ENCODE measurements around the gene RPS6KA1.
"Not testable (repeated sequence)": the region's sequence is repeated elsewhere in the genome, so short reads cannot be mapped to it uniquely, and the experiment has no call there.

The RPS6KA1 gene

GRCh38 chr1:26603856-26604255 lies 74.3 kb downstream of the RPS6KA1 start:
- no peak for DNase-seq

DNA sequence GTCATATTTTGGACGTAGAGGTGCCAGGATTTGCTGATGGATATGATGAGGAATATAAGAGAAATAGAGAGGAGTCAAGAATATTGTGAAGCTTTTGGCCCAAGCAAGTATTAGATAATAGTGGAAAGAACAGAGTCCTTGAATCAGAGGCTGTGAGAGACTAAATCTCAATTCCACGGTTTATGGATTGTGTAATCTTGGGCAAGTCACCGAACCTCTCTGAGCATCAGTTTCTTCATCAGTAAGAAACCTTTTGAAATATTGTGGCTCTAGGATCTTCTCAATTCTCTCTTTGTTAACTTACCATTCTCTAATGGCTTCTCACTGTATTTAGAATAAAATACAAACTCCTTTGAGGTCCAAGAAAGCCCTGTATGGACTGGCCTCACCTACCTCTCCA lies 77.6 kb downstream of the RPS6KA1 start:
- DNase-seq = no peak

GRCh38 chr1:26608895-26609294 lies 79.3 kb downstream of the RPS6KA1 start:
- no peak for DNase-seq

DNA sequence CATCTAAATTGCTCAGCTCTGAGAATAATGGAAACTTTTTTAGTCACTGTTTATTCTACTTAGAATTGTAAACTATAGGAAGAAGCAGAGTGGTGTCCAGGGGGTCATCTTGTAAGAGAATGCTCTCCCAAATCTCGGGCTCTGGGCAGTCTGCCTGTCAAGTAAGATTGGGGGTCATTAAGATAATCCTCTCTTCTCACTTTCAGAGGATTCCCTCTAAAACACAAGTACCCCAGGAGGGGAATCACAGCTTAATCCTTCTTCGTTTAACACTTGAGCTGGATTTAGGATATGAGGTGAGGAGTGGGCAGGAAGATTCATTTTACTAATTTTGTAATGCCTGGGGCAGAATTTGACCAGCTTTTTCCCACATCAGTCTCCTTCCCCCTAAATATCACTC lies 81.2 kb downstream of the RPS6KA1 start:
- no peak for DNase-seq

GRCh38 chr1:26612627-26613026 lies 83.1 kb downstream of the RPS6KA1 start:
- not testable (repeated sequence) for DNase-seq

- no peak for DNase-seq
Measured at GRCh38 chr1:26614655-26615411, 85.3 kb downstream of the RPS6KA1 start.

DNA sequence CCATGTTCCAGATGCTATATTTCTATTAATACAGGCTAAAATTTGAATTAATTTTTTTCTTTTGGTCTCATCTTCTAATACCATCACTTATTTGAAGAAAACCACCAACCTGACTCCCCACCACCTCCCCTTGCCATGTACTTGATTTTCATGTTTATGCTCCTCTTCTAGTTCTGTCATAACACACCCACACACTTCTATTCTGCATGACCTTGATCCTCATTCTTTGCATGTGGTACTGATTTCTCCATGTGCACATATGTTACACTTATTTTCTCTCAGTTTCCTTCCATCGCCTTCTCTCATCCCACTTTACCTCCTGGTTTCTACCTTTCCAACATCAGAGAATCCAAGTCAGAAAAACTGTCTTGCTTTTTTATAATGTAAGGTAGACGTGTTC lies 87.3 kb downstream of the RPS6KA1 start:
- DNase-seq = no peak

- DNase-seq = no peak
Measured at GRCh38 chr1:26618561-26618960, 89.0 kb downstream of the RPS6KA1 start.
